NB4 (cell line): ENCODE data around the gene MMP13.

Source experiments
- CTCF ChIP-seq: IDR thresholded peaks from one replicate; pipeline ENCODE4 v1.5.1; 2012; ENCODE audit warnings: low read depth, low read length
- MAX ChIP-seq: IDR thresholded peaks from 2 replicates; pipeline ENCODE4 v1.6.1; 2011; ENCODE audit warnings: low read depth, low read length
- MYC ChIP-seq: IDR thresholded peaks from 2 replicates; pipeline ENCODE4 v1.6.1; 2011; ENCODE audit warnings: low read depth, low read length
- POLR2A ChIP-seq: IDR thresholded peaks from 2 replicates; pipeline ENCODE4 v1.6.1; 2011; ENCODE audit warnings: mild to moderate bottlenecking; ENCODE audit not compliant: insufficient read length; ENCODE audit errors: extremely low read depth

GRCh38 chr11:102981324-102981910 is 25.9 kb upstream of the MMP13 start:
- no peak for TF ChIP-seq CTCF
- no peak for TF ChIP-seq POLR2A
- TF ChIP-seq MAX, result no peak
- no peak for TF ChIP-seq MYC
